SK-MEL-5 (cell line): ENCODE measurements around the gene SPEG. TPM values are rescaled to one million over a fixed set of nuclear protein-coding genes. Genes with fewer than 3 reads are reported as not detected.

ENCODE experiments used
- DNase-seq: peaks from one replicate; pipeline ENCODE4 v3.0.0-alpha.2; 2016; ENCODE audit warnings: low read depth, low spot score
- in situ Hi-C: cut with HindIII; loops from 2 replicates; pipeline ENCODE4 v1.10.0; 2016; ENCODE audit warnings: low sequenced_read_pairs, high pct_unique_total_duplicates, low pct_unique_long_range_greater_than_20kb
- total RNA-seq: library from RNA; depleted of rRNA; stranded (reverse); fragments of >200 nt; shearing (Covaris generic); gene quantifications from 2 replicates; pipeline ENCODE4 v1.2.3, GENCODE V29; 2014

The SPEG gene
- total RNA-seq, 1 experiment from 2014 or later = 1.9 TPM

GRCh38 chr2:219495531-219496122 is 61.0 kb downstream of the SPEG start:
- DNase-seq = peak; percentile 84
- in situ Hi-C loops = no loop called here

- in situ Hi-C loops = no loop called here
Observed at GRCh38 chr2:219496247-219496824, 61.7 kb downstream of the SPEG start.

GRCh38 chr2:219496825-219497494 is 62.3 kb downstream of the SPEG start:
- in situ Hi-C loops = no loop called here
- no peak for DNase-seq

More at GRCh38 chr2:219496247-219496824, 61.7 kb downstream of the SPEG start:
- DNase-seq = no peak

GRCh38 chr2:219497495-219498279 is 63.0 kb downstream of the SPEG start:
- in situ Hi-C loops = no loop called here
- DNase-seq = peak; percentile 78

GRCh38 chr2:219498280-219499057 is 63.8 kb downstream of the SPEG start, which contains the start of gene GMPPA:
GMPPA (plus strand) TSS chr2:219498891; CDS start chr2:219499976, 1,085 bp downstream.
- DNase-seq = peak; percentile 98
- in situ Hi-C loops = no loop called here

- no peak for DNase-seq
- in situ Hi-C loops = no loop called here
Observed at GRCh38 chr2:219499058-219499307, 64.3 kb downstream of the SPEG start.

- DNase-seq = no peak
- in situ Hi-C loops = no loop called here
Observed at GRCh38 chr2:219499555-219499954, 64.9 kb downstream of the SPEG start.

GRCh38 chr2:219500135-219500534 is 65.5 kb downstream of the SPEG start:
- DNase-seq = peak; percentile 22
- in situ Hi-C loops = no loop called here

GRCh38 chr2:219501849-219502248 is 67.2 kb downstream of the SPEG start:
- in situ Hi-C loops = no loop called here
- no peak for DNase-seq

- in situ Hi-C loops = no loop called here
- no peak for DNase-seq
Observed at GRCh38 chr2:219502618-219503017, 68.0 kb downstream of the SPEG start.

- in situ Hi-C loops = no loop called here
- no peak for DNase-seq
Observed at GRCh38 chr2:219505585-219505984, 70.9 kb downstream of the SPEG start.

GRCh38 chr2:219506153-219506801 is 71.6 kb downstream of the SPEG start:
- DNase-seq = no peak
- in situ Hi-C loops = no loop called here

- in situ Hi-C loops = no loop called here
Observed at GRCh38 chr2:219506802-219507526, 72.3 kb downstream of the SPEG start.

GRCh38 chr2:219507581-219508443 is 73.2 kb downstream of the SPEG start:
- in situ Hi-C loops = no loop called here
- DNase-seq = no peak

More at GRCh38 chr2:219506802-219507526, 72.3 kb downstream of the SPEG start:
- no peak for DNase-seq

- no peak for DNase-seq
- in situ Hi-C loops = no loop called here
Observed at GRCh38 chr2:219508444-219508734, 73.7 kb downstream of the SPEG start.
